ENCODE results near the gene RYR1. TPM values are rescaled to one million over a fixed set of nuclear protein-coding genes. Genes with fewer than 3 reads are reported as not detected.

The RYR1 gene
- total RNA-seq, 1 donor from 2014 or later: 0.03 TPM

DNA sequence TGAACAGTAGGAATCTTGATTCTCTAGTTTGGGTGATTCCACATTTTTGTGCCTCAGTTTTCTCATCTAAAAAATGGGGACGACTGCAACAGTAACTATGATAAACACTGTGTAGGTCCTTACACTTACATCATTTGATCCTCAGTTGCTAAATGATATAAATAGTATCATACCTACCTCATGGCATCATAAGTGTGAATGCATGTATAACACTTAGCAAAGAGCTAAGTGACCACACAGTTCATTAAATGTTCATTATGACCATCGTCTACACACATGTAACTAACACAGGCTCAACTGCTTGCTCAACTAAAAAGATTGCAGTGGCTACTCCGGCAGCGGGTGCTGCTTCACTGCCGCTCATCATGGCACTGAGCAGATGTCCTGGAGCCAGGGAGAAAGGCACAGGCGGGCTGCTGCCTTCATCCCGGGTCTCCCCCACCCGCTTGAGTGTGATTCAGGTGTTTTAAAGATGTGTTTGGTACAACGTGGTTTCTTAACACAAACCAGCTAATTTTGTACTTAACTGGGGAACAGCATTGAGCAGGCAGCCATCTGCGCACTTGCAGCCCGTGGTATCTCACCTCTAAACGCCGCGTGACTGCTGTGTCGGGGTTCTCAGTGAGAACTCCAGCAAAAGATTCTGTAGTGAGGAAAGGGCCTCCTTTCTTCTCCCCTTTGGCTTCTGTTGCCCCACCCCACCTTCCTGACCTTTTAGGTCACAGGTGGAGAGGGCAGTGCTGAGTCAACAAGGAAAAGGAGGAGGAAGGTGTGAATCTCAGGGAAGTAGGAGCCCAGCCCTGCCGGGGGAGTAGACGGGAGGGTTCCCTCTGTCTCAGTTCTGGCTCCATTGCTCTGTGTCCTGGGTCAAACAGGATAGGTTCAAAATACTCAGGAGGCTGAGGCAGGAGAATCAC lies 202.2 kb downstream of the RYR1 start:
- Mint-ChIP-seq H3K4me3 (ENCODE audit: unreplicated experiment) (no peak overlapping the region), H3K9me3 (ENCODE audit: unreplicated experiment) (no peaks in the 10 kb centered on the region), H3K4me1 (ENCODE audit: unreplicated experiment) (peaks cover 7% of the 10 kb centered on the region), H3K27me3 (ENCODE audit: unreplicated experiment) (no peaks in the 10 kb centered on the region), H3K36me3 (ENCODE audit: unreplicated experiment) (peaks cover 22% of the 10 kb centered on the region), H3K27ac (ENCODE audit: unreplicated experiment) (no peak overlapping the region)
- DNase-seq (ENCODE audit: extremely low spot score, unreplicated experiment): no peak
- TF ChIP-seq, protein P1, sequence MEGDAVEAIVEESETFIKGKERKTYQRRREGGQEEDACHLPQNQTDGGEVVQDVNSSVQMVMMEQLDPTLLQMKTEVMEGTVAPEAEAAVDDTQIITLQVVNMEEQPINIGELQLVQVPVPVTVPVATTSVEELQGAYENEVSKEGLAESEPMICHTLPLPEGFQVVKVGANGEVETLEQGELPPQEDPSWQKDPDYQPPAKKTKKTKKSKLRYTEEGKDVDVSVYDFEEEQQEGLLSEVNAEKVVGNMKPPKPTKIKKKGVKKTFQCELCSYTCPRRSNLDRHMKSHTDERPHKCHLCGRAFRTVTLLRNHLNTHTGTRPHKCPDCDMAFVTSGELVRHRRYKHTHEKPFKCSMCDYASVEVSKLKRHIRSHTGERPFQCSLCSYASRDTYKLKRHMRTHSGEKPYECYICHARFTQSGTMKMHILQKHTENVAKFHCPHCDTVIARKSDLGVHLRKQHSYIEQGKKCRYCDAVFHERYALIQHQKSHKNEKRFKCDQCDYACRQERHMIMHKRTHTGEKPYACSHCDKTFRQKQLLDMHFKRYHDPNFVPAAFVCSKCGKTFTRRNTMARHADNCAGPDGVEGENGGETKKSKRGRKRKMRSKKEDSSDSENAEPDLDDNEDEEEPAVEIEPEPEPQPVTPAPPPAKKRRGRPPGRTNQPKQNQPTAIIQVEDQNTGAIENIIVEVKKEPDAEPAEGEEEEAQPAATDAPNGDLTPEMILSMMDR (IDR thresholded peaks at IDR 0.05): no peak

Other genes with a start within 250 kb of the RYR1 start
- gene DPF1, start 209.5 kb upstream of the RYR1 start, total RNA-seq: 0.63 and 2.2 TPM in 2 replicates
- 45.1 TPM in 2 replicates for gene PPP1R14A, start 177.3 kb upstream of the RYR1 start, total RNA-seq
- 29.5 and 30.4 TPM in 2 replicates for gene SPINT2, start 169.1 kb upstream of the RYR1 start, total RNA-seq
- gene C19orf33, start 129.4 kb upstream of the RYR1 start, total RNA-seq: not detected in 2 replicates
- gene YIF1B, start 117.7 kb upstream of the RYR1 start, total RNA-seq: 54.6 and 59.9 TPM in 2 replicates
- gene KCNK6, start 113.8 kb upstream of the RYR1 start, total RNA-seq: 11.9 and 13.0 TPM in 2 replicates
- 6.8 and 7.2 TPM in 2 replicates for gene CATSPERG, start 97.9 kb upstream of the RYR1 start, total RNA-seq
- 162 and 166 TPM in 2 replicates for gene PSMD8, start 59.1 kb upstream of the RYR1 start, total RNA-seq
- gene GGN, start 45.7 kb upstream of the RYR1 start, total RNA-seq: 2.1 and 2.3 TPM in 2 replicates
- gene SPRED3, start 45.0 kb upstream of the RYR1 start, total RNA-seq: 5.9 and 6.0 TPM in 2 replicates
- 19.4 and 22.7 TPM in 2 replicates for gene FAM98C, start 30.6 kb upstream of the RYR1 start, total RNA-seq
- gene RASGRP4, start 7.5 kb upstream of the RYR1 start, total RNA-seq: not detected in 2 replicates
- gene MAP4K1, start 184.3 kb downstream of the RYR1 start, total RNA-seq: 2.1 and 3.1 TPM in 2 replicates
- 258 and 262 TPM in 2 replicates for gene EIF3K, start 185.5 kb downstream of the RYR1 start, total RNA-seq
- gene ACTN4, start 214.0 kb downstream of the RYR1 start, total RNA-seq: 525 and 560 TPM in 2 replicates